GM23338 (cell line): Measurements from ENCODE around the gene DPYSL5. TPM values are rescaled to one million over a fixed set of nuclear protein-coding genes. Genes with fewer than 3 reads are reported as not detected.

Experiments
- ATAC-seq: fragments of 200-7000 bp; cut with Tn5 transposase; 3 replicates; pipeline ENCODE4 v1.9.1; 2020
- DNase-seq: peaks from one replicate; pipeline ENCODE4 v3.0.0-alpha.2; 2015; ENCODE audit warnings: low spot score
- H2AFZ ChIP-seq: fragments of 200-600 bp; sonication (generic); 2 replicates; pipeline ENCODE4 v1.8.0; 2016; ENCODE audit warnings: antibody characterized with exemption, mild to moderate bottlenecking, moderate library complexity
- H3F3A ChIP-seq: fragments of 200-600 bp; sonication (generic); replicated peaks from 2 replicates; pipeline ENCODE4 v1.8.0; 2017; ENCODE audit warnings: antibody characterized with exemption, mixed run types, low read depth
- H3K27ac ChIP-seq: fragments of 200-600 bp; sonication (generic); 2 replicates; pipeline ENCODE4 v1.6.1; 2016; ENCODE audit warnings: low read depth
- H3K27me3 ChIP-seq: fragments of 200-600 bp; sonication (generic); 2 replicates; pipeline ENCODE4 v1.8.0; 2016; ENCODE audit warnings: mild to moderate bottlenecking, mixed run types, moderate library complexity; ENCODE audit not compliant: insufficient read depth
- H3K36me3 ChIP-seq: fragments of 200-600 bp; sonication (generic); 2 replicates; pipeline ENCODE4 v1.8.0; 2016; ENCODE audit warnings: mild to moderate bottlenecking; ENCODE audit not compliant: insufficient read depth
- H3K4me1 ChIP-seq: fragments of 200-600 bp; sonication (generic); 2 replicates; pipeline ENCODE4 v1.8.0; 2016; ENCODE audit warnings: mild to moderate bottlenecking, moderate library complexity; ENCODE audit not compliant: insufficient read depth
- H3K4me2 ChIP-seq: fragments of 200-600 bp; sonication (generic); 2 replicates; pipeline ENCODE4 v1.7.1; 2017; ENCODE audit warnings: mixed run types
- H3K4me3 ChIP-seq: fragments of 200-600 bp; sonication (generic); 2 replicates; pipeline ENCODE4 v1.6.1; 2016; ENCODE audit warnings: mixed run types
- H3K79me2 ChIP-seq: fragments of 200-600 bp; sonication (generic); replicated peaks from 2 replicates; pipeline ENCODE4 v1.8.0; 2017; ENCODE audit warnings: mild to moderate bottlenecking; ENCODE audit not compliant: insufficient read depth
- H3K9me2 ChIP-seq: fragments of 200-600 bp; sonication (generic); 2 replicates; pipeline ENCODE4 v1.8.0; 2017; ENCODE audit not compliant: insufficient read depth
- H4K20me1 ChIP-seq: fragments of 200-600 bp; sonication (generic); replicated peaks from 2 replicates; pipeline ENCODE4 v1.8.0; 2017; ENCODE audit warnings: mild to moderate bottlenecking; ENCODE audit not compliant: insufficient read depth
- H3K27ac Mint-ChIP-seq: 2 replicates; pipeline ENCODE4 v1.8.0; 2020; ENCODE audit warnings: inconsistent platforms, mild to moderate bottlenecking, moderate library complexity, mixed read lengths
- H3K27me3 Mint-ChIP-seq: 3 replicates; pipeline ENCODE4 v1.8.0; 2022; ENCODE audit warnings: low read depth, mild to moderate bottlenecking, moderate library complexity, mixed read lengths, inconsistent platforms; ENCODE audit not compliant: insufficient read depth, poor library complexity
- H3K36me3 Mint-ChIP-seq: 3 replicates; pipeline ENCODE4 v1.8.0; 2021; ENCODE audit warnings: low read depth, mild to moderate bottlenecking, inconsistent platforms, moderate library complexity, mixed read lengths
- H3K4me1 Mint-ChIP-seq: 3 replicates; pipeline ENCODE4 v1.8.0; 2020; ENCODE audit warnings: mild to moderate bottlenecking, inconsistent platforms, mixed read lengths
- H3K4me3 Mint-ChIP-seq: 3 replicates; pipeline ENCODE4 v1.8.0; 2021; ENCODE audit warnings: moderate library complexity, mild to moderate bottlenecking, inconsistent platforms, mixed read lengths
- H3K9me3 Mint-ChIP-seq: 3 replicates; pipeline ENCODE4 v1.8.0; 2020; ENCODE audit warnings: moderate library complexity, mild to moderate bottlenecking, inconsistent platforms, mixed read lengths
- CREB1 ChIP-seq: fragments of 250-450 bp; sonication (Bioruptor Pico); IDR thresholded peaks from 2 replicates; pipeline ENCODE4 v1.5.0; 2020; ENCODE audit warnings: low read depth, mild to moderate bottlenecking, moderate library complexity
- EZH2 ChIP-seq: fragments of 200-600 bp; sonication (generic); IDR thresholded peaks from one replicate; pipeline ENCODE4 v1.8.0; 2017; ENCODE audit warnings: antibody characterized with exemption, mild to moderate bottlenecking, low read depth; ENCODE audit not compliant: unreplicated experiment
- EZH2phosphoT487 ChIP-seq: fragments of 200-600 bp; sonication (generic); IDR thresholded peaks from one replicate; pipeline ENCODE4 v1.8.1; 2018; ENCODE audit warnings: antibody characterized with exemption; ENCODE audit not compliant: unreplicated experiment
- JUNB ChIP-seq: IDR thresholded peaks from one replicate; pipeline ENCODE4 v1.6.1; 2016; ENCODE audit warnings: antibody characterized with exemption; ENCODE audit not compliant: unreplicated experiment
- NANOG ChIP-seq: IDR thresholded peaks from 2 replicates; pipeline ENCODE4 v1.6.1; 2016; ENCODE audit warnings: antibody characterized with exemption, borderline replicate concordance
- POLR2AphosphoS5 ChIP-seq: IDR thresholded peaks from 2 replicates; pipeline ENCODE4 v1.6.1; 2016; ENCODE audit warnings: antibody characterized with exemption, low read depth
- STAT1 ChIP-seq: IDR thresholded peaks from one replicate; pipeline ENCODE4 v1.6.1; 2016; ENCODE audit warnings: antibody characterized with exemption; ENCODE audit not compliant: unreplicated experiment
- ZNF114 ChIP-seq: fragments of 250-450 bp; sonication (Bioruptor Pico); IDR thresholded peaks from 2 replicates; pipeline ENCODE4 v1.5.0; 2020; ENCODE audit warnings: mild to moderate bottlenecking, moderate library complexity
- ZNF331 ChIP-seq: fragments of 250-450 bp; sonication (Bioruptor Pico); IDR thresholded peaks from 2 replicates; pipeline ENCODE4 v1.5.0; 2020; ENCODE audit warnings: low read depth, mild to moderate bottlenecking, moderate library complexity
- polyA plus RNA-seq: library from polyadenylated mRNA; unstranded; fragments of >200 nt; fragmentation: Nextera tagmentation; extraction: Ambion mirVana; gene quantifications from 2 replicates; pipeline ENCODE4 v1.2.1, GENCODE V29; 2016
- total RNA-seq: library from RNA; depleted of rRNA; stranded (reverse); fragments of >200 nt; shearing (Covaris generic); gene quantifications from 2 replicates; pipeline ENCODE4 v1.2.3, GENCODE V29; 2014
- TF ChIP-seq, protein P1 (sequence below), 2 experiments: fragments of 200-600 bp in 1 of 2; sonication (generic) in 1 of 2; conservative IDR thresholded peaks; 2 replicates each; pipeline versions ENCODE4 v1.5.1 to v1.6.1; 2016 to 2017; ENCODE audit warnings: antibody characterized with exemption in 2 of 2, low read depth in 2 of 2, mild to moderate bottlenecking in 2 of 2, moderate library complexity in 1 of 2
- TF ChIP-seq, protein P2 (sequence below): IDR thresholded peaks from one replicate; pipeline ENCODE4 v1.6.1; 2018; ENCODE audit warnings: antibody characterized with exemption; ENCODE audit not compliant: unreplicated experiment
- TF ChIP-seq, protein P3 (sequence below): fragments of 250-450 bp; sonication (Bioruptor Pico); IDR thresholded peaks from 2 replicates; pipeline ENCODE4 v1.5.0; 2020; ENCODE audit warnings: mild to moderate bottlenecking, moderate library complexity
- TF ChIP-seq, protein P4 (sequence below): IDR thresholded peaks from 2 replicates; pipeline ENCODE4 v1.6.1; 2016; ENCODE audit warnings: antibody characterized with exemption

The DPYSL5 gene
- total and polyA plus RNA-seq, 2 experiments from 2014 or later, result 3.1 to 8.1 TPM

DNA sequence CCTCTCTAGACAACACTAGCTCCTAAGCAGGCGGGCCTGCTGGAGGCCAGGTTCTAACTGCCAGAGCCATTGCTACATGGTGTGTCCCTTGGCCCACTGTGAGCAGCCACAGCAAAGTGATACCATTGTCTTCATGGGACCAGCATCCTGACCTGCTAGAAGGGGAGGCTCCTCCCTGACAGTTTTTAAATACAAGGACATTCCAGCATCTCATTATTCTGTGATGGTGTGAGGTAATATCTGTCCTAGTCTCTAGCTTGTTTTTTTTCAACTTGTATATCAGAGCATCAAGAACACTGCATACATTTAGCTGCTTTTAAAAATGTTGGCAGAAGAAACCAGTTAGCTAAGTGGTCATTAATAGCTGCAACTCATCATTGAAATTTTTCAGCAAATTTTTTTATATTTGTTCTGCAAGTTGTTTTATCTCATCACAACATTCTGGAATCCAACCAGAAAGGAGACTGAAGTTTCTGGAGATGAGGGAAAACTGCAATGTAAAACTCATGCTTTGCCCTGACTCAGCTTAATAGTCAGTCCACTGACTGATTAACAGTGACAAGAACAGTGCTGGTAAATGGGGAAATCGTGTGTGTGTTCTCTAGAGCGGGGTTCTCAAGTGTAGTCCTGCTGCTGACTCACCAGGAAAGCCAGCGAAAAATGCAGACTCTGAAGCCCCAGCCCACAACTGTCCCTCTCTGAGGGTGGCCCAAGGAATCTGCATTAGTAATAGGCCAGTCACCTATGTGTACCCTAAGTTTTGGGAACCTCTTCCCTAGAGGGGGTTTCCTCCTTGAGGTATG, 140.3 kb downstream of the DPYSL5 start:
- H3K27ac Mint-ChIP-seq, result no peak overlapping the region
- H3K9me3 Mint-ChIP-seq, result no peaks in the 10 kb centered on the region
- H4K20me1 ChIP-seq, result no peaks in the 10 kb centered on the region; the same call in 1 of the 2 replicates

More for the DNA sequence above, 140.3 kb downstream of the DPYSL5 start:
- Histone ChIP-seq H3K4me3 (no peak overlapping the region), H3F3A (no peaks in the 10 kb centered on the region), H2AFZ (no peak overlapping the region), H3K4me2 (no peak overlapping the region), H3K9me2 (no peaks in the 10 kb centered on the region), H3K27me3 (no peaks in the 10 kb centered on the region), H3K27ac (no peak overlapping the region), H3K36me3 (no peaks in the 10 kb centered on the region), H3K4me1 (no peaks in the 10 kb centered on the region), H3K79me2 (no peaks in the 10 kb centered on the region)
- peaks cover 1% of the 10 kb centered on the region for H3K27me3 Mint-ChIP-seq
- TF ChIP-seq, protein P1, sequence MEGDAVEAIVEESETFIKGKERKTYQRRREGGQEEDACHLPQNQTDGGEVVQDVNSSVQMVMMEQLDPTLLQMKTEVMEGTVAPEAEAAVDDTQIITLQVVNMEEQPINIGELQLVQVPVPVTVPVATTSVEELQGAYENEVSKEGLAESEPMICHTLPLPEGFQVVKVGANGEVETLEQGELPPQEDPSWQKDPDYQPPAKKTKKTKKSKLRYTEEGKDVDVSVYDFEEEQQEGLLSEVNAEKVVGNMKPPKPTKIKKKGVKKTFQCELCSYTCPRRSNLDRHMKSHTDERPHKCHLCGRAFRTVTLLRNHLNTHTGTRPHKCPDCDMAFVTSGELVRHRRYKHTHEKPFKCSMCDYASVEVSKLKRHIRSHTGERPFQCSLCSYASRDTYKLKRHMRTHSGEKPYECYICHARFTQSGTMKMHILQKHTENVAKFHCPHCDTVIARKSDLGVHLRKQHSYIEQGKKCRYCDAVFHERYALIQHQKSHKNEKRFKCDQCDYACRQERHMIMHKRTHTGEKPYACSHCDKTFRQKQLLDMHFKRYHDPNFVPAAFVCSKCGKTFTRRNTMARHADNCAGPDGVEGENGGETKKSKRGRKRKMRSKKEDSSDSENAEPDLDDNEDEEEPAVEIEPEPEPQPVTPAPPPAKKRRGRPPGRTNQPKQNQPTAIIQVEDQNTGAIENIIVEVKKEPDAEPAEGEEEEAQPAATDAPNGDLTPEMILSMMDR (conservative IDR thresholded peaks at IDR 0.05; ENCODE audit: low read depth in 2 of 2), result no peak
- TF ChIP-seq, protein P2, sequence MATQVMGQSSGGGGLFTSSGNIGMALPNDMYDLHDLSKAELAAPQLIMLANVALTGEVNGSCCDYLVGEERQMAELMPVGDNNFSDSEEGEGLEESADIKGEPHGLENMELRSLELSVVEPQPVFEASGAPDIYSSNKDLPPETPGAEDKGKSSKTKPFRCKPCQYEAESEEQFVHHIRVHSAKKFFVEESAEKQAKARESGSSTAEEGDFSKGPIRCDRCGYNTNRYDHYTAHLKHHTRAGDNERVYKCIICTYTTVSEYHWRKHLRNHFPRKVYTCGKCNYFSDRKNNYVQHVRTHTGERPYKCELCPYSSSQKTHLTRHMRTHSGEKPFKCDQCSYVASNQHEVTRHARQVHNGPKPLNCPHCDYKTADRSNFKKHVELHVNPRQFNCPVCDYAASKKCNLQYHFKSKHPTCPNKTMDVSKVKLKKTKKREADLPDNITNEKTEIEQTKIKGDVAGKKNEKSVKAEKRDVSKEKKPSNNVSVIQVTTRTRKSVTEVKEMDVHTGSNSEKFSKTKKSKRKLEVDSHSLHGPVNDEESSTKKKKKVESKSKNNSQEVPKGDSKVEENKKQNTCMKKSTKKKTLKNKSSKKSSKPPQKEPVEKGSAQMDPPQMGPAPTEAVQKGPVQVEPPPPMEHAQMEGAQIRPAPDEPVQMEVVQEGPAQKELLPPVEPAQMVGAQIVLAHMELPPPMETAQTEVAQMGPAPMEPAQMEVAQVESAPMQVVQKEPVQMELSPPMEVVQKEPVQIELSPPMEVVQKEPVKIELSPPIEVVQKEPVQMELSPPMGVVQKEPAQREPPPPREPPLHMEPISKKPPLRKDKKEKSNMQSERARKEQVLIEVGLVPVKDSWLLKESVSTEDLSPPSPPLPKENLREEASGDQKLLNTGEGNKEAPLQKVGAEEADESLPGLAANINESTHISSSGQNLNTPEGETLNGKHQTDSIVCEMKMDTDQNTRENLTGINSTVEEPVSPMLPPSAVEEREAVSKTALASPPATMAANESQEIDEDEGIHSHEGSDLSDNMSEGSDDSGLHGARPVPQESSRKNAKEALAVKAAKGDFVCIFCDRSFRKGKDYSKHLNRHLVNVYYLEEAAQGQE, result no peak
- TF ChIP-seq, protein P3, sequence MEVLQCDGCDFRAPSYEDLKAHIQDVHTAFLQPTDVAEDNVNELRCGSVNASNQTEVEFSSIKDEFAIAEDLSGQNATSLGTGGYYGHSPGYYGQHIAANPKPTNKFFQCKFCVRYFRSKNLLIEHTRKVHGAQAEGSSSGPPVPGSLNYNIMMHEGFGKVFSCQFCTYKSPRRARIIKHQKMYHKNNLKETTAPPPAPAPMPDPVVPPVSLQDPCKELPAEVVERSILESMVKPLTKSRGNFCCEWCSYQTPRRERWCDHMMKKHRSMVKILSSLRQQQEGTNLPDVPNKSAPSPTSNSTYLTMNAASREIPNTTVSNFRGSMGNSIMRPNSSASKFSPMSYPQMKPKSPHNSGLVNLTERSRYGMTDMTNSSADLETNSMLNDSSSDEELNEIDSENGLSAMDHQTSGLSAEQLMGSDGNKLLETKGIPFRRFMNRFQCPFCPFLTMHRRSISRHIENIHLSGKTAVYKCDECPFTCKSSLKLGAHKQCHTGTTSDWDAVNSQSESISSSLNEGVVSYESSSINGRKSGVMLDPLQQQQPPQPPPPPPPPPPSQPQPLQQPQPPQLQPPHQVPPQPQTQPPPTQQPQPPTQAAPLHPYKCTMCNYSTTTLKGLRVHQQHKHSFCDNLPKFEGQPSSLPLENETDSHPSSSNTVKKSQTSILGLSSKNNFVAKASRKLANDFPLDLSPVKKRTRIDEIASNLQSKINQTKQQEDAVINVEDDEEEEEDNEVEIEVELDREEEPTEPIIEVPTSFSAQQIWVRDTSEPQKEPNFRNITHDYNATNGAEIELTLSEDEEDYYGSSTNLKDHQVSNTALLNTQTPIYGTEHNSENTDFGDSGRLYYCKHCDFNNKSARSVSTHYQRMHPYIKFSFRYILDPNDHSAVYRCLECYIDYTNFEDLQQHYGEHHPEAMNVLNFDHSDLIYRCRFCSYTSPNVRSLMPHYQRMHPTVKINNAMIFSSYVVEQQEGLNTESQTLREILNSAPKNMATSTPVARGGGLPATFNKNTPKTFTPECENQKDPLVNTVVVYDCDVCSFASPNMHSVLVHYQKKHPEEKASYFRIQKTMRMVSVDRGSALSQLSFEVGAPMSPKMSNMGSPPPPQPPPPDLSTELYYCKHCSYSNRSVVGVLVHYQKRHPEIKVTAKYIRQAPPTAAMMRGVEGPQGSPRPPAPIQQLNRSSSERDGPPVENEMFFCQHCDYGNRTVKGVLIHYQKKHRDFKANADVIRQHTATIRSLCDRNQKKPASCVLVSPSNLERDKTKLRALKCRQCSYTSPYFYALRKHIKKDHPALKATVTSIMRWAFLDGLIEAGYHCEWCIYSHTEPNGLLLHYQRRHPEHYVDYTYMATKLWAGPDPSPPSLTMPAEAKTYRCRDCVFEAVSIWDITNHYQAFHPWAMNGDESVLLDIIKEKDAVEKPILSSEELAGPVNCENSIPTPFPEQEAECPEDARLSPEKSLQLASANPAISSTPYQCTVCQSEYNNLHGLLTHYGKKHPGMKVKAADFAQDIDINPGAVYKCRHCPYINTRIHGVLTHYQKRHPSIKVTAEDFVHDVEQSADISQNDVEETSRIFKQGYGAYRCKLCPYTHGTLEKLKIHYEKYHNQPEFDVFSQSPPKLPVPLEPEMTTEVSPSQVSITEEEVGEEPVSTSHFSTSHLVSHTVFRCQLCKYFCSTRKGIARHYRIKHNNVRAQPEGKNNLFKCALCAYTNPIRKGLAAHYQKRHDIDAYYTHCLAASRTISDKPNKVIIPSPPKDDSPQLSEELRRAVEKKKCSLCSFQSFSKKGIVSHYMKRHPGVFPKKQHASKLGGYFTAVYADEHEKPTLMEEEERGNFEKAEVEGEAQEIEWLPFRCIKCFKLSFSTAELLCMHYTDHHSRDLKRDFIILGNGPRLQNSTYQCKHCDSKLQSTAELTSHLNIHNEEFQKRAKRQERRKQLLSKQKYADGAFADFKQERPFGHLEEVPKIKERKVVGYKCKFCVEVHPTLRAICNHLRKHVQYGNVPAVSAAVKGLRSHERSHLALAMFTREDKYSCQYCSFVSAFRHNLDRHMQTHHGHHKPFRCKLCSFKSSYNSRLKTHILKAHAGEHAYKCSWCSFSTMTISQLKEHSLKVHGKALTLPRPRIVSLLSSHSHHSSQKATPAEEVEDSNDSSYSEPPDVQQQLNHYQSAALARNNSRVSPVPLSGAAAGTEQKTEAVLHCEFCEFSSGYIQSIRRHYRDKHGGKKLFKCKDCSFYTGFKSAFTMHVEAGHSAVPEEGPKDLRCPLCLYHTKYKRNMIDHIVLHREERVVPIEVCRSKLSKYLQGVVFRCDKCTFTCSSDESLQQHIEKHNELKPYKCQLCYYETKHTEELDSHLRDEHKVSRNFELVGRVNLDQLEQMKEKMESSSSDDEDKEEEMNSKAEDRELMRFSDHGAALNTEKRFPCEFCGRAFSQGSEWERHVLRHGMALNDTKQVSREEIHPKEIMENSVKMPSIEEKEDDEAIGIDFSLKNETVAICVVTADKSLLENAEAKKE, result no peak
- no peak for TF ChIP-seq POLR2AphosphoS5
- TF ChIP-seq EZH2, result no peak
- TF ChIP-seq ZNF114 (CRISPR knock-in tag), result no peak
- TF ChIP-seq NANOG, result no peak
- no peak for TF ChIP-seq JUNB
- TF ChIP-seq CREB1 (CRISPR knock-in tag), result no peak
- no peak for TF ChIP-seq ZNF331 (CRISPR knock-in tag)
- TF ChIP-seq STAT1, result no peak
- TF ChIP-seq EZH2phosphoT487, result no peak
- TF ChIP-seq, protein P4, sequence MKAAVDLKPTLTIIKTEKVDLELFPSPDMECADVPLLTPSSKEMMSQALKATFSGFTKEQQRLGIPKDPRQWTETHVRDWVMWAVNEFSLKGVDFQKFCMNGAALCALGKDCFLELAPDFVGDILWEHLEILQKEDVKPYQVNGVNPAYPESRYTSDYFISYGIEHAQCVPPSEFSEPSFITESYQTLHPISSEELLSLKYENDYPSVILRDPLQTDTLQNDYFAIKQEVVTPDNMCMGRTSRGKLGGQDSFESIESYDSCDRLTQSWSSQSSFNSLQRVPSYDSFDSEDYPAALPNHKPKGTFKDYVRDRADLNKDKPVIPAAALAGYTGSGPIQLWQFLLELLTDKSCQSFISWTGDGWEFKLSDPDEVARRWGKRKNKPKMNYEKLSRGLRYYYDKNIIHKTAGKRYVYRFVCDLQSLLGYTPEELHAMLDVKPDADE, result no peak
- DNase-seq (no peak), ATAC-seq (peak; percentile 61)
- no peaks in the 10 kb centered on the region for H3K36me3 Mint-ChIP-seq
- H3K4me1 Mint-ChIP-seq, result peaks cover 2% of the 10 kb centered on the region; the same call in 2 of the 3 replicates
- H3K4me3 Mint-ChIP-seq, result no peak overlapping the region
